GM12874 (cell line): Measurements from ENCODE around the gene LRP6.

ENCODE experiments used
- TF ChIP-seq, protein P1 (sequence below): IDR thresholded peaks from 2 replicates; pipeline ENCODE4 v1.5.1; 2011; ENCODE audit warnings: low read depth, mild to moderate bottlenecking, control low read depth, low read length, moderate library complexity; ENCODE audit not compliant: insufficient read depth

The LRP6 gene

DNA sequence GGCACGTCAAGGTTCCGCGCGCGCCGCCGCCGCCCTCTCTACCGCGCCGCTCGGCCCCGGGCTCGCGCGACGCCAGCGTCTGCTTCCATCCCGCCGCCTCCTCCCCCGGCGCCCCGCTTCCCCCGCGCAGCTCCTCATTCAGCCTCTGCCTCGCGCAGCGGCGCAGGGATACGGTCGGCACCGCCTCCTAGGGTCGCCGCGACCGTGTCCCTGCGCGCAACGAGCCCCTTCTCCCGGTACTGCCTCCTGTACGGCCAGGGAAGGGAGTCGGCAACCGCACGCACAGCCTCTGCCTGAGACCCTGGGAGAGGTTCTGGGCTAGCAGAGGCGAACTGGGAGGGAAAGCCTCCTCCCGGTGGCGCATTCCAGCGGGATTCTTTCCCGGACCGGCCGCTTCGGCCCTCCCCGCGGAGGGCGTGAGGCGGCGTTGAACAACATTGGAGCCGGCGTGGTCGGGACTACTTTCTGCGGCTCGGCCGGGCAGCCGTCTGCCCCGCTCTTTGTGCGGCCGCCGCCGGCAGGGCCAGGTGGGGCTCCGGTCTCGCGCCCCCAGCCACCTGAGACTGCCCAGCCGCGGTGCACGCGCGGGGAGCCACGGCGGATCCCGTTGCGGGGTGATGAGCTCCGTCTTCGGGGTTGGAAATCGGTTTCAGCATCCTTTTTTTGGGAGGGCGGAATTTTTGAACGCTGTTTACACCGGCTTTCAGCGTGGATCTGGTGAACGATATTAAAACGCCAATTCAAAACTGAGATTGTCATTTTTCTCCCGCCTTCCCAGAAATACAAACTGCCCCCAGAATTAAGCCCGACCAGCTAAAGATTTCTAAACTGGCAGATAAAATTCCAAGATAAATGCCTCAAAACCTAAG, at the start of gene LRP6:
LRP6 (minus strand) TSS at position 172 of the 869 bp plus-strand sequence. CDS start 309 bp downstream, outside the sequence.
- TF ChIP-seq, protein P1, sequence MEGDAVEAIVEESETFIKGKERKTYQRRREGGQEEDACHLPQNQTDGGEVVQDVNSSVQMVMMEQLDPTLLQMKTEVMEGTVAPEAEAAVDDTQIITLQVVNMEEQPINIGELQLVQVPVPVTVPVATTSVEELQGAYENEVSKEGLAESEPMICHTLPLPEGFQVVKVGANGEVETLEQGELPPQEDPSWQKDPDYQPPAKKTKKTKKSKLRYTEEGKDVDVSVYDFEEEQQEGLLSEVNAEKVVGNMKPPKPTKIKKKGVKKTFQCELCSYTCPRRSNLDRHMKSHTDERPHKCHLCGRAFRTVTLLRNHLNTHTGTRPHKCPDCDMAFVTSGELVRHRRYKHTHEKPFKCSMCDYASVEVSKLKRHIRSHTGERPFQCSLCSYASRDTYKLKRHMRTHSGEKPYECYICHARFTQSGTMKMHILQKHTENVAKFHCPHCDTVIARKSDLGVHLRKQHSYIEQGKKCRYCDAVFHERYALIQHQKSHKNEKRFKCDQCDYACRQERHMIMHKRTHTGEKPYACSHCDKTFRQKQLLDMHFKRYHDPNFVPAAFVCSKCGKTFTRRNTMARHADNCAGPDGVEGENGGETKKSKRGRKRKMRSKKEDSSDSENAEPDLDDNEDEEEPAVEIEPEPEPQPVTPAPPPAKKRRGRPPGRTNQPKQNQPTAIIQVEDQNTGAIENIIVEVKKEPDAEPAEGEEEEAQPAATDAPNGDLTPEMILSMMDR = no peak

GRCh38 chr12:12315838-12316237, 49.0 kb upstream of the LRP6 start:
- TF ChIP-seq, protein P1 = no peak

- TF ChIP-seq, protein P1 = no peak
Observed at GRCh38 chr12:12305568-12306300, 38.9 kb upstream of the LRP6 start.

DNA sequence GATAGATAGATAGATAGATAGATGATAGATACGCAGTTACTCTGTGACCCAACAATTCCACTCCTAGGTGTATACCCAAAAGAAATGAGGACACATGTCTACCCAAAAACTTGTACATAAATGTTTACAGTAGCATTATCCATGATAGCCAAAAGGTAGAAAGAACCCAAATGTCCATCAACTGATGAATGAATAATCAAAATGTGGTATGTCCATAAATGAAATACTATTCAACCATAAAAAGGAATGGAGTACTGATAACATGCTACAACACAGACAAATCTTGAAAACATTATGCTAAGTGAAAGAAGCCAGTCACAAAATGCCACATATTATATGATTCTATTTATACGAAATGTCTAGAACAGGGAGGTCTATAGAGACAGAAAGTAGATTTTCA, 36.1 kb upstream of the LRP6 start:
- TF ChIP-seq, protein P1 = no peak

DNA sequence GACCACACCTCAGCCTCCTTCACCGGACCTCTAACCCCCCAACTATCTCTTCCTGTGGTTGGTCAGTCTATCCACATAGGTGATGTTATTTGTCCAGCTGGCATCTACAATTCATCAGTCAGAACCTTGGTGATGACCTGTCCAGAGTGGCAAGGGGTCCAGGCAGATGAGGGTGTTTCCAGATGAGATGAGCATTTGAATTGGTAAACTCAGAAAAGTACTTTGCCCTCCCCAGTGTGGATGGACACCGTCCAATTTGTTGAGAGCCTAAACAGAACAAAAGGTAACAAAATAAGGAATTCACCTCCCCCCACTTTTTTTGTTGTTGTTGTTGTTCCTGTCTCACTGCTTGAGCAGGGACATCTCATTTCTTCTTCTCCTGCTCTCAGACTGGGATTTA, 34.3 kb upstream of the LRP6 start:
- TF ChIP-seq, protein P1 = no peak

DNA sequence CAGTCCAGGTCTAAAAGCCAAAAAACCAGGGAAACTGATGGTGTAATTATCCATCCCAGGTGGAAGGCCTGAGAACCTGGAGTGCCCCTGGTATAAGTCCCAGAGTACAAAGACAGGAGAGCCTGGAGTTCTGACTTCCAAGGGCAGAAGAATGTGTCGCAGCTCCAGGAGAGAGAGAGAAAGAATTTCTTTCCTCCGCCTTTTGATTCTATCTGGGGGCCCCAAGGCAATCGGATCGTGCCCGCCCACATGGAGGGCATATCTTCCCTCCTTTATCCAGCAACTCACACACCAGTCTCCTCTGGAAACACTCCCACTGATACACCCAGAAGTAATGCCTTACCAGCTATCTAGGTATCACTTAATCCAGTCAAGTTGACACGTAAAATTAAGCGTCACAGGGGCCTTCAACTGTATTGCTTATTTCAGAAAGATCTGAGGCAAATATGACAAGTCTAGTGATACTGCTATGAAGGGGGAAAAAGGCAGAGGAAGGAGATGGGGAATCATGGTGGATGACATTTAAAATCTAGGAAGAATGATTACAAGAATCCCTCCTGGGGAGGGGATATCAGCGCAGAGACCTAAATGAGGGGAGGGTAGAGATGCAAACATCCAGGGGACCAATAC, 30.5 kb upstream of the LRP6 start:
- TF ChIP-seq, protein P1 = no peak
